NT2/D1 (cell line): Measurements from ENCODE around the gene RBPJ.
A peak's percentile ranks its signal among the peaks of the same experiment; 100 is the strongest.

Experiments used
- DNase-seq: peaks from one replicate; pipeline ENCODE4 v3.0.0-alpha.2; 2011; ENCODE audit warnings: low read depth, low spot score
- H3K27me3 ChIP-seq: 2 replicates; pipeline ENCODE4 v1.6.0; 2011; ENCODE audit warnings: mild to moderate bottlenecking; ENCODE audit not compliant: insufficient read length, insufficient read depth
- H3K36me3 ChIP-seq: 2 replicates; pipeline ENCODE4 v1.6.1; 2011; ENCODE audit warnings: mild to moderate bottlenecking, low read length, mixed read lengths; ENCODE audit not compliant: insufficient read depth, insufficient read length
- H3K4me1 ChIP-seq: 2 replicates; pipeline ENCODE4 v1.5.1; 2011; ENCODE audit not compliant: insufficient read depth, insufficient read length
- H3K4me3 ChIP-seq: 2 replicates; pipeline ENCODE4 v1.5.1; 2011; ENCODE audit warnings: low read depth; ENCODE audit not compliant: insufficient read length
- H3K9ac ChIP-seq: 2 replicates; pipeline ENCODE4 v1.6.0; 2011; ENCODE audit warnings: low read depth; ENCODE audit not compliant: insufficient read length
- H3K9me3 ChIP-seq: 2 replicates; pipeline ENCODE4 v1.5.1; 2011; ENCODE audit warnings: mild to moderate bottlenecking, low read length; ENCODE audit not compliant: insufficient read depth
- SUZ12 ChIP-seq: IDR thresholded peaks from 2 replicates; pipeline ENCODE4 v1.6.1; 2011; ENCODE audit not compliant: insufficient read length, insufficient read depth; ENCODE audit errors: extremely low read depth
- YY1 ChIP-seq: IDR thresholded peaks from 2 replicates; pipeline ENCODE4 v1.6.1; 2011; ENCODE audit not compliant: insufficient read length, insufficient read depth
- ZNF274 ChIP-seq: IDR thresholded peaks from 2 replicates; pipeline ENCODE4 v1.6.1; 2011; ENCODE audit warnings: mild to moderate bottlenecking, low read depth, low read length

RBPJ gene

GRCh38 chr4:26320538-26321372 is at the start of gene RBPJ:
Gene RBPJ (plus strand): TSS chr4:26321014. CDS start chr4:26321029, 15 bp downstream.
- Histone ChIP-seq H3K4me3 (peak within 1 kb of the TSS; percentile 88), H3K9me3 (peaks cover 3% of the 10 kb centered on the region; the same call in 1 of the 2 replicates), H3K9ac (peak within 1 kb of the TSS; percentile 97), H3K27me3 (no peaks in the 10 kb centered on the region), H3K4me1 (no peaks in the 10 kb centered on the region), H3K36me3 (no peaks in the 10 kb centered on the region)
- peak; percentile 98 for DNase-seq
- no peak for TF ChIP-seq ZNF274
- peak; percentile 66 for TF ChIP-seq YY1

DNA sequence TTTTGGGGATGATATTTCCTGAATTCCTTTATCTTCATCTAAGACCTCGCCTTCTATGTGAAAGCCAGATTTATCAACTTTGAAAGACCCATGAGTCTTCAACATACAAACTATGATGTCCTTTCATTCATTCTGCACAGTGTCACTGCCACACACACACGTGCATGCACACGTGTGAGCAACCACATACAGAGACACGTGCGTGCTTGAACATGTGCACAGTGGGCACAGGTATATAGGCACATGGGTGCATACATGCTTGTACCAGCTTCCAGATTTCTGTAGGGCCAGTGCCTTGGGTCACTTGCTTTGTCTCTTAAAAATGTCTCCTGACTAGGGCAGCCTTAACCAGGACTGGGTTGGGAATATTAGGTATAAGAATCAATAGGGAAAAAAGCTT is 49.1 kb upstream of the RBPJ start:
- TF ChIP-seq ZNF274 (no peak), SUZ12 (no peak), YY1 (no peak)
- no peak overlapping the region for H3K4me3 ChIP-seq
- no peaks in the 10 kb centered on the region for H3K36me3 ChIP-seq
- peaks cover 8% of the 10 kb centered on the region for H3K4me1 ChIP-seq
- H3K27me3 ChIP-seq = no peaks in the 10 kb centered on the region
- no peak for DNase-seq
- no peaks in the 10 kb centered on the region for H3K9me3 ChIP-seq
- H3K9ac ChIP-seq = no peak overlapping the region

DNA sequence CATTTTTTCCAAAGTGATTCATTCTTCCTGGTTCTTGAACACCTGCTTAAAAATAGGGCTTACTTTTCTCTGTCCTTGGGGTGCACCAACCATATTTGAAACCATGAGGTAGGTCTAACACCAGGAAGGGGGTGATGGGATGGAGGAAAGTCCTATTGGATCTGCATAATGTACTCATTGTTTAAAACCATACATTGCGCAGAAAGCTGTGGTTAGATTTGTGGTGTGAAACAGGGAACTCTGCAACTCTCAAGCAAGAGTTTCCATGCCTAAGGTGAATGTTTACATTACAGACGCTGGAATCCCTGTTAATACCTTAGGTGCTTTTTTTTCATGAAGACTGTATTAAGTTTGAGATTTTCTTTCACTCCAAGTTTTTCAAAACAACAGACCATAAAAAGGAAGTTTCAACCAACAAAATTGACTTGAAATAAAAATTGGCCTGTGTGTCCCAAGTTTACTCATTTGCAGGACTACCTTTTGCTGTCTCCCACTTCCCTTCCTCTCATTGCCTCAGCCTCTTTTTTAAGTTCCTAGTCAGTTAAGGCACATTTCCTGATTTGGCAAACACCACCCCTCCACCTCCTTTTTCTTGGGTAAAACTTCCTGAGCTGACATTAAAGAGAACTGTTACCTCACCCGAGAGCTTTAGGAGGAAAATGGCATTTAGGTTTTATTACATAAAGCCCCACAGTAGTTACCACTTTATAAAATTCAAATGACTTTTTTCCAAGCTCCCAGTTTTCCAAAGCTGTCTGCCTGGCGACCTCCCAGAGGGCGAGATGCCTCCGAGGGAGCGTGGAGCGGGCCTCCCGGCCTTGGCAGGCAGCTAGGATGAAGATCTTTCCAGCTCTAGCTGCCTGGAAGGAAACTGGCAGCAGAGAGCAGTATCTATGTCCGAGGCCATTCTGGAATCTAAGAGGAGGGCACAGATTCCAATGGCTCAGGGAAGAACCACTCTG is 47.9 kb upstream of the RBPJ start:
- H3K4me3 ChIP-seq = no peak overlapping the region
- no peak overlapping the region for H3K9ac ChIP-seq
- no peak for DNase-seq
- H3K36me3 ChIP-seq = no peaks in the 10 kb centered on the region
- no peaks in the 10 kb centered on the region for H3K27me3 ChIP-seq
- TF ChIP-seq YY1 (no peak), SUZ12 (no peak), ZNF274 (no peak)
- H3K4me1 ChIP-seq = peaks cover 8% of the 10 kb centered on the region
- H3K9me3 ChIP-seq = no peaks in the 10 kb centered on the region

- Histone ChIP-seq H3K4me3 (no peak overlapping the region), H3K27me3 (no peaks in the 10 kb centered on the region), H3K9me3 (no peaks in the 10 kb centered on the region), H3K4me1 (peaks cover 8% of the 10 kb centered on the region), H3K9ac (no peak overlapping the region), H3K36me3 (no peaks in the 10 kb centered on the region)
- no peak for DNase-seq
- TF ChIP-seq YY1 (no peak), SUZ12 (no peak), ZNF274 (no peak)
Observed at GRCh38 chr4:26273616-26273980, 47.2 kb upstream of the RBPJ start.

GRCh38 chr4:26275281-26275680 is 45.5 kb upstream of the RBPJ start:
- no peak for DNase-seq
- TF ChIP-seq SUZ12 (no peak), ZNF274 (no peak), YY1 (no peak)

GRCh38 chr4:26279446-26279845 is 41.4 kb upstream of the RBPJ start:
- Histone ChIP-seq H3K36me3 (no peaks in the 10 kb centered on the region), H3K9ac (no peak overlapping the region), H3K9me3 (no peaks in the 10 kb centered on the region), H3K4me1 (no peaks in the 10 kb centered on the region), H3K27me3 (no peaks in the 10 kb centered on the region), H3K4me3 (no peak overlapping the region)
- TF ChIP-seq SUZ12 = no peak
- TF ChIP-seq YY1 = no peak
- no peak for TF ChIP-seq ZNF274
- no peak for DNase-seq

More at GRCh38 chr4:26275281-26275680, 45.5 kb upstream of the RBPJ start:
- Histone ChIP-seq H3K27me3 (no peaks in the 10 kb centered on the region), H3K36me3 (no peaks in the 10 kb centered on the region), H3K4me1 (peaks cover 8% of the 10 kb centered on the region), H3K9ac (no peak overlapping the region), H3K4me3 (no peak overlapping the region), H3K9me3 (no peaks in the 10 kb centered on the region)

GRCh38 chr4:26281881-26282280 is 38.9 kb upstream of the RBPJ start:
- Histone ChIP-seq H3K27me3 (no peaks in the 10 kb centered on the region), H3K4me1 (no peaks in the 10 kb centered on the region), H3K4me3 (no peak overlapping the region), H3K9me3 (no peaks in the 10 kb centered on the region), H3K36me3 (no peaks in the 10 kb centered on the region), H3K9ac (no peak overlapping the region)
- TF ChIP-seq SUZ12 (no peak), YY1 (no peak), ZNF274 (no peak)
- no peak for DNase-seq
